Upper lobe of left lung (tissue), 4 donors: Measurements from ENCODE around the gene CCDC197.

Experiments used
- EP300 ChIP-seq, 4 donors: sonication (generic); formaldehyde crosslinking; IDR thresholded peaks; one replicate each; pipeline ENCODE4 v1.5.1; 2017; ENCODE audit warnings: antibody characterized with exemption in 4 of 4, control low read depth in 2 of 4
- TF ChIP-seq, protein P1 (sequence below), 6 experiments: fragments of 450-650 bp in 4 of 6; fragments of 200-600 bp in 2 of 6; sonication (generic) in 2 of 6; IDR thresholded peaks; one replicate each; pipeline ENCODE4 v1.5.1; 2016 to 2019; ENCODE audit warnings: antibody characterized with exemption in 6 of 6

- TF ChIP-seq, protein P1, sequence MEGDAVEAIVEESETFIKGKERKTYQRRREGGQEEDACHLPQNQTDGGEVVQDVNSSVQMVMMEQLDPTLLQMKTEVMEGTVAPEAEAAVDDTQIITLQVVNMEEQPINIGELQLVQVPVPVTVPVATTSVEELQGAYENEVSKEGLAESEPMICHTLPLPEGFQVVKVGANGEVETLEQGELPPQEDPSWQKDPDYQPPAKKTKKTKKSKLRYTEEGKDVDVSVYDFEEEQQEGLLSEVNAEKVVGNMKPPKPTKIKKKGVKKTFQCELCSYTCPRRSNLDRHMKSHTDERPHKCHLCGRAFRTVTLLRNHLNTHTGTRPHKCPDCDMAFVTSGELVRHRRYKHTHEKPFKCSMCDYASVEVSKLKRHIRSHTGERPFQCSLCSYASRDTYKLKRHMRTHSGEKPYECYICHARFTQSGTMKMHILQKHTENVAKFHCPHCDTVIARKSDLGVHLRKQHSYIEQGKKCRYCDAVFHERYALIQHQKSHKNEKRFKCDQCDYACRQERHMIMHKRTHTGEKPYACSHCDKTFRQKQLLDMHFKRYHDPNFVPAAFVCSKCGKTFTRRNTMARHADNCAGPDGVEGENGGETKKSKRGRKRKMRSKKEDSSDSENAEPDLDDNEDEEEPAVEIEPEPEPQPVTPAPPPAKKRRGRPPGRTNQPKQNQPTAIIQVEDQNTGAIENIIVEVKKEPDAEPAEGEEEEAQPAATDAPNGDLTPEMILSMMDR (IDR thresholded peaks at IDR 0.05), result no peak
- TF ChIP-seq EP300 (IDR thresholded peaks at IDR 0.05), result no peak
Measured at GRCh38 chr14:93949511-93950075, 47.5 kb upstream of the CCDC197 start.
